B cell (primary cell): ENCODE measurements around the gene SPRY4.

Experiments used
- CTCF ChIP-seq: fragments of 200-600 bp; IDR thresholded peaks from one replicate; pipeline ENCODE4 v1.8.0; 2022; ENCODE audit warnings: antibody characterized with exemption, mild to moderate bottlenecking
- EZH2 ChIP-seq: IDR thresholded peaks from 2 replicates; pipeline ENCODE4 v1.6.1; 2012; ENCODE audit warnings: borderline replicate concordance, low read depth, mild to moderate bottlenecking, moderate library complexity, low read length; ENCODE audit not compliant: insufficient read depth, poor library complexity, severe bottlenecking

GRCh38 chr5:142277796-142278195 is 47.0 kb downstream of the SPRY4 start:
- TF ChIP-seq EZH2 (no peak), CTCF (no peak)
